Measurements from ENCODE around the gene PLK1.

PLK1 gene

DNA sequence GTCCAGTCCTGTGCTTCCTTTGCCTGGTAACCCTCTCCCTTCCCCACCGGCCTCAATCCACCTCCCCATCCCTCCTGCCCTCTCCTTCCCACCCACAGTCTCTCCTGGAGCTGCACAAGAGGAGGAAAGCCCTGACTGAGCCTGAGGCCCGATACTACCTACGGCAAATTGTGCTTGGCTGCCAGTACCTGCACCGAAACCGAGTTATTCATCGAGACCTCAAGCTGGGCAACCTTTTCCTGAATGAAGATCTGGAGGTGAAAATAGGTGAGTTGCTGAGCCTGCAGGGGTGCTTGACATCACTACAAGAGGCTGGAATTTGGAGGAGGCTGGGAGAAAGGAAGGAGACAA lies 1.3 kb downstream of the PLK1 start:
- DNase-seq, result no peak

DNA sequence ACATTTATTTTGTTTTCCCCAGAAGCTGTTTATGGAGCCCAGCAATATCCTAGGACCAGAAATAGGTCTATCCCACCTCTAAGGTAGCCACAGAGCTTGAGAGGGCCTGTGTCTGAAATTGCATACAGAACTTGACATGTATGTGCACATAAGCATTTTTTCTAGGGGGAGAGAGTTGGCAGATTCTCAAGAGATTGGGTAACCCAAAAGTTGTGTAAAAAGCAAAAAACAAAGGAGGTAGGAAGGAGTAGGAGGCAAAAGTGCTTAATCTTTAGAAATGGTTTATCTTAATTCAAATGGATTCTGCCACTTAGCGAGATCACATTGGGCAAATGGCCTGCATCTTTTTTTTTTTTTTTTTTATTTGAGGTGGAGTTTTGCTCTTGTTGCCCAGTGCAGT lies 3.5 kb downstream of the PLK1 start:
- no peak for DNase-seq

- no peak for DNase-seq
Measured at GRCh38 chr16:23683487-23683886, 4.8 kb downstream of the PLK1 start.

- DNase-seq, result no peak
Measured at GRCh38 chr16:23687034-23687808, 8.5 kb downstream of the PLK1 start.

DNA sequence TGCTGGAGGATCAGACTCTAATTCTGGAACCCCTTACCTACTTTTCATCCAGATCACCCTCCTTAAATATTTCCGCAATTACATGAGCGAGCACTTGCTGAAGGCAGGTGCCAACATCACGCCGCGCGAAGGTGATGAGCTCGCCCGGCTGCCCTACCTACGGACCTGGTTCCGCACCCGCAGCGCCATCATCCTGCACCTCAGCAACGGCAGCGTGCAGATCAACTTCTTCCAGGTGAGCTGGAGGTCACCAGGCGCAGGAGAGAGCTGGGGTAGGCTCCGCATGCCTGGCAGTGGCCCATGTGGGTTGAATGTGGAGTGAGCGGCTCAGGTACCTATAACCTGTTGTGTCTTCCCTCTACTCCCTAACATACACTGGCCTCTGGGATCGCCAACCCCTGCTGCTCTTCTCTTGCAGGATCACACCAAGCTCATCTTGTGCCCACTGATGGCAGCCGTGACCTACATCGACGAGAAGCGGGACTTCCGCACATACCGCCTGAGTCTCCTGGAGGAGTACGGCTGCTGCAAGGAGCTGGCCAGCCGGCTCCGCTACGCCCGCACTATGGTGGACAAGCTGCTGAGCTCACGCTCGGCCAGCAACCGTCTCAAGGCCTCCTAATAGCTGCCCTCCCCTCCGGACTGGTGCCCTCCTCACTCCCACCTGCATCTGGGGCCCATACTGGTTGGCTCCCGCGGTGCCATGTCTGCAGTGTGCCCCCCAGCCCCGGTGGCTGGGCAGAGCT lies 10.9 kb downstream of the PLK1 start:
- no peak for DNase-seq

DNA sequence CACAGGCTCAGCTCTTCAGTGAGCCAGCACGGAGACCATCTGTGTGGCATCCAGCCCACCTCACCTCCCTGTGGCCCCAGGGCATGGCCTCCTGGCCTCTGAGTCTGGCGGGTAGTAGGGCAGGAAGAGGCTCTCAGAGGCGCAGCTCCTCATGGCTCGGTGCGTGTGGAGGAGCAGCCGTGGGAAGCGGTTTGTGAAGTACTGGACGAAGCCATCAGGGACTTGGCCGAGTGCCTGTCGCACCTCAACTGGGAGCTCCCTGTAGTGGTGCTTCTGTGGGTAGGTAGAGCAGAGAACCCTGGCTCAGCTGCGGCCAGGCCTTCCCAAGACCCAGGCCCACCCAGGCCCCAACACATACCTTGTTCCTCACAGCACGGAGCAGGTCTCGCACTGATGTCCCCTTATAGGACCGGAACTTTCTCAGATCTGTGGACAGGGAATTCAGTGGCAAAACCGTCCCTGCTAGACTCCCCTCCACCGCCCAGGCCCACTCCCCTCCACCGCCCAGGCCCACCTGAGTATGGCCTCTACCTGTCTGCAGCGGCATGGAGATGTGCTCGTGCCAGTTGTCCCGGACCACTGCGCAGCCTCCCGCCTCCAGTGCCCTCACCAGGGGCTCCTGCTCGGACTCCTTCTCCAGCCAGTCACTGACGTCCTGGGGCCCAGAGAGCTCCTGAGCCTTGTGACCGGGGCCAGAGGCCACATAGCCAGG lies 12.2 kb downstream of the PLK1 start:
- no peak for DNase-seq

DNA sequence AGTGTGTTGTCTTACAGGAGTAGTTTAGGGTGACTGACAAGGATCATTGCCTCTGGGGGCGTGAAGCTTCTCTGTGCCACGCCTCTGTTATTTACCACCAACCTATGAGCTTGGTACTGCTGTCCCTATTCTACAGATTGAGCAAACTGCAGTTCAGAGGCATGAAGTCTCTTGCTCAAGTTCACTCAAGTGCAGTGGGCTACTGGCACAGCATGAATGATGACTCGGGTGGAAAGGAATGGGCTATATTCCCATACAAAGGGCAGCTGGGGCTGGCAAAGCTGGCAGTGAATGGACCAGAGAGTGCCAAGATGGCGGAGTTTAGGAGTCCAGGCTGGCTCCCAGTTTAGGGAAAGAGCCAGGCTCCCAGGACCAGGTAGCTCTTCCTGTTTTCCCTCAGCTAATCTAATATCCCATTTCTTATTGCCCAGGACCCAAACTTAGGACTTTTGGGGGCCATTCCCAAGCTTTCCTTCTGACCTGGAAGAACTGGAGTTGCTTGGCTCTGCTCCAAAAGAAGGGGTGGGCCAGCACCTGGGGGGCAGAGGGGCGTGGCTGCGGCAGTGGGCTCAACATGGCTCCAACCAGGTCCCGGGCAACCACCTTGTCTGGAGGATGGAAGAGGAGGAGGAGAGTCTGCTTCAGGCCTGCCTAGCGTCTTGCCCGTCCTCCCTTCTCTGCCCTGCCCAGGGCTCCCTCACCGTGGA lies 12.9 kb downstream of the PLK1 start:
- no peak for DNase-seq

DNA sequence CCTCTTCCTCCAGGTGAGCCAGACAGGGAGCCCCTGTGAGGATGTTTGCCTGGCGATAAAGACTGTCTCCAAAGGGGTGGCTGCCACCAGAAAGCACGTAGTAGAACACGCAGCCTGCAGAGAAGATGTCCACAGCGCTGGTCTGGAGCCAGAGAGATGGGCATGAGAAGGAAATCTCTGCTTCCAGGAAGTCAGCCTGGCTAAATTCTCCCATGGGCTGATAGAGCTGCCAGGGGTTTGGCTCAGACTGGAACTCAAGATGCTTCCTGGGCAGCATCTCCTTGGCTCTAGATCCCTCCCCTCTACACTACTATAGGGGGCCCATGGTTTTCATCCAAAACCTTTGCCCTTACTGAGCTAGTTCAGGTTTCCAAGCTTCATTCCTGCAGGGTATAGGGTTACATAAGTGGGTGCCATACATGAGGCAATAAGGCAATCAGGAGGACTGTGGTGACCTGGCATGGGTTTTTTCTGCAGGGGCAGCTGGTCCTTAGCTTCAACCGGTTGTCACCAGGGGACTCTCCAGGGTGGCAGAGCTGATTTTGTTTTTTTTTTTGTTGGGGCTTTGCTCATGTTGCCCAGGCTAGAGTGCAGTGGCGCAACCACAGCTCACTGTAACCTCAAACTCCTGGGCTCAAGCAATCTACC lies 13.6 kb downstream of the PLK1 start:
- no peak for DNase-seq

- no peak for DNase-seq
Measured at GRCh38 chr16:23694265-23694643, 15.6 kb downstream of the PLK1 start.

GRCh38 chr16:23694644-23695373 lies 16.1 kb downstream of the PLK1 start:
- no peak for DNase-seq

DNA sequence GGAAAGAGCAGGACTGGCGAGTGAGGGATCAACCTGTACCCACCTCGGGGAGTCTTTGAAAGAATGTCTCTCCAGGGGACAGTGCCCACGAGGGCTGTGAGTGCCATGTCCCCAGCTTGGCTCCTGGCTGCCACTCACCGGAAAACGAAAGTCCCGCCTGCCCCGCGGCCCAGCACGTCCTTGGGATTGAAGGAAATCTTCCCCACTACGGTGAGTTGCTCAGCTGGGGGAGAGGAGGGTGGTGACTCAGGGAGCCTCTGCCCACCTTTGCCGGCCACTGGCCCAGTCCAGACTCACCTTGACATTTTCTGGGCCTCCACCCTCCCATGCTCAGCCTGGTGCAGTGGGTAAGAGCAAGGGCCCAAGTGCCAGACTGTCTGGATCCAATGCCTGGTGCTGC lies 17.1 kb downstream of the PLK1 start:
- DNase-seq, result no peak

DNA sequence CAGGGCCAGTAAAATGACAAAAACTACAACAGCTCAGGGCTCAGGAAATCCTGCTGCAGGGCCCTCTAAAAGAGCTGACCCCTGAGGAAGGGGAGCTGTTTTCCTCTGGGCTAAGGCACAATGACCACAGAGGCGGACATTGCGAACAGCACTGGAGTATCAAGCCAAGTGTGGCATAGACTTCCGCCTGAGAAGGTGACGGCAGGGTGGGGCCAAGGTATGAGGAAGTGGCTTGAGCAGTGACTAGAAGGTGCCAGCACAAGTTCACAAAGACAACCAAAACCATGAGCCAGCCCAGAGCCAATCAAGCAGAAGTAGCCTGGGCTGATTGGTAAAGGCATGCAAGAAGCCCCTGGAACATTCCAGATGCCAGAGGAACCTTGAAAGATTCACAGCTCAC lies 20.4 kb downstream of the PLK1 start:
- DNase-seq, result no peak

- DNase-seq, result no peak
Measured at GRCh38 chr16:23700093-23700492, 21.4 kb downstream of the PLK1 start.

DNA sequence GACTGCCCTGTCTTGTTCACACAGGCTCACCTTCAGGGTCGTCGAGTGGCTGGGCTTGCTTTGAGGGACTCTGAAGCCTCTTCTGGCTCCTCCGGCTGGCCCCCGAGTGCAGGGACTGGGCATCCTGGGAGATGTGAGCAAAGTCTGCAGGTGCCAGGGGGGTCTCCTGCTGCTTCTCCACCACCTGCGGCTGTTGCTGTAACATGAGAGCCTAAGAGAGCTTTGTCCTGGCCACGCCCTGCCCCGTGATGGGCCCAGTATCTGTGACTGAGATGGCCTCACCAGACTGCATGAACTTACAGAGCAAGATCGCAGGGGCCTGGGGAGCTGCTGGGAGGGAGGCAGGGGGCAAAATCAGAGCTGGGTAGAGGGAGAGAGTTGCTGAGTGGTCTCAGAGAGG lies 21.8 kb downstream of the PLK1 start:
- DNase-seq, result no peak

DNA sequence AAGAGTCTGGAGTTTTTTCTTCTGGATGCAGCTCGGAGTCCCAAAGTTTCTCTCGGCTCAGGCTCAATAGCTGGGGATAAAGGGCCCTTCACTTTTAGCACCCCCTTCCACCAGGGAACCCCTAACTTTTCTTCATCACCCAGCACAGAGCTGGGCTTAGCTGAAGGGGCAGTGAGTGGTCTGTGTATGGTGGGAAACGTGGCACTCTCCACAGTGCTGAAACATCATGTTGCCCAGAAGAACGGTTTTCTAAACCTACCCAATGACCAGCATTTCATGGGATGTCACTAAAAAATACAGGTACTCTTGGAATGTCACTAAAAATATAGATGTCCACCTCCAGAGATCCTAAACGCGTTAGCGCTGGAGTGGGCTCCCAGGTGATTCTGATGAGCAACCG lies 22.4 kb downstream of the PLK1 start:
- DNase-seq, result no peak

DNA sequence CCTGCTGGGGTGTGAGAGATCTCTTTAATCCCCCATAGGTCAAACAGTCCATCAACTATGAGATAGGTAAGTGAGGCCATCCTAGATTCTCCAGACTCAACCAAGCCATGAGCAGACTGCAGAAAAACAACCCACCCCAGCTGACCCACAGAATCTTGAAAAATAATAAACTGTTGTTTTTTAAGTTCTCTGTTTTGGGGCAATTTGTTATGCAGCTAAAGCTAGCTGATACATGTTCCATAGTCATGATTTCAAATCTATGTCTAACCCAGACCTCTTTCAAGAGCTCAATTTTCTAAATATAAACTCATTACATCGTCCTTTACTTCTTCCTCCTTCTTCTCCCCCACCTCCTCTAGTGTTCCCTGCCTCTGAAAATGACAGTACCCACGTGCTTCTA lies 24.3 kb downstream of the PLK1 start:
- DNase-seq, result no peak

- DNase-seq, result no peak
Measured at GRCh38 chr16:23704772-23705516, 26.3 kb downstream of the PLK1 start.

DNA sequence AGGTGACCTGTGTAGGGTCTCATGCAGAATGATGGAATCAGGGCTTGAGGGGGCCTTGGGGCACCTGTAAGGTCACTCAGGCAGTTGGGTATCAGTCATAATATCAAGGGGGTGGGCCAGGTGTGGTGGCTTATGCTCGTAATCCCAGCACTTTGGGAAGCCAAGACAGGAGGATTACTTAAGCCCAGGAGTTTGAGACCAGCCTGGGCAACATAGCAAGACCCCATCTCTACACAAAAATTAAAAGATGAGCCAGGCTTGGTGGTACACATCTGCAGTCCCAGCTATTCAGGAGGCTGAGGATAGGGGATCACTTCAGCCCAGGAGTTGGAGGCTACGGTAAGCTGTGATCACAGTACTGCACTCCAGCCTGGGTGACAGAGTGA lies 26.8 kb downstream of the PLK1 start:
- DNase-seq, result no peak

DNA sequence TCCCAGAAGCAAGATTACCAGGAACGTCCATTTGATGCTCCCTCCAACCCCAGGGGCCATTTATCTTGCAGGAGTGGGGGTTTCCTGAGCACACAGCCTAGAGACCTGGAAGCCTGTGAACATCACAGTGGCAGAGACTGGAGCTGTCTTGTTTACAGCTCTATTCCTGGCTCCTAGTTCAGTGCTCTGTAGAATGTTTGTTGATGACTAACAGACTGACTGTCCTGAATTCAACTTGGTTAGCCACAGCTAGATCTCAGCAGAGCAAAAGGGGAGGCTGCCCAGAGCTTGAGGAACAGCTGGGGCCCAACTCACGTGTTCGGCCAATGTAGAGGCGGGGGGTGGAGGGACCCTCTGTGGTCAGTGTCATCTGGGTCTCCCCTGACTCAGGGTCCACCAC lies 27.8 kb downstream of the PLK1 start:
- DNase-seq, result no peak

GRCh38 chr16:23709536-23709935 lies 30.8 kb downstream of the PLK1 start:
- DNase-seq, result no peak

DNA sequence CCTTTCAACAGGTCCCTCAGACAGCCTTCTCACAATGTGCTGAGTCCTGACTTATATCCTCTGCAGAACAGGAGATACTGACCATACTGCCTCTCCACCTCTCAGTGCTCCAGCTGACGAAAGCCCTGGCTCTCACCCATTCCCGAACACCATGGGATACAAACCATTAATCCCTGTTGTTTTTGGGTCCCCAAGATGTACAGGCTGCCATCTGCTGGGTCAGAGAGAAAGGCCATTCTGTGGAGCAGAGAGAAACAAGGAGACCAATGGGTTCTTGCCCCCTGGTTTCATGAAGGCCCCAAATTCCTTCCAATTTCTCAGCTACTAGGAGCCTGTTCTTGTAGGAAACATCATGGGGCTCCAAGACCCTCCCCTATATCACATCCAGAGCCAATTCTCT lies 31.3 kb downstream of the PLK1 start:
- DNase-seq, result no peak

Data from activated gamma-delta T cell (primary cell).